ENCODE results near the gene RAPGEF1.

Gene RAPGEF1

GRCh38 chr9:131545786-131546335, 194.0 kb downstream of the RAPGEF1 start:
- DNase-seq, result no peak

GRCh38 chr9:131545003-131545785, 194.7 kb downstream of the RAPGEF1 start, which contains the start of gene PRRT1B:
TSS of gene PRRT1B (plus strand) at chr9:131545523. CDS start at chr9:131545616, 93 bp downstream.
- DNase-seq, result no peak

- no peak for DNase-seq
Measured at GRCh38 chr9:131543141-131543540, 196.7 kb downstream of the RAPGEF1 start.

- no peak for DNase-seq
Measured at GRCh38 chr9:131539223-131539923, 200.5 kb downstream of the RAPGEF1 start.

- DNase-seq, result no peak
Measured at GRCh38 chr9:131537946-131538345, 201.9 kb downstream of the RAPGEF1 start.

GRCh38 chr9:131534721-131535237, 205.1 kb downstream of the RAPGEF1 start:
- DNase-seq, result no peak

- no peak for DNase-seq
Measured at GRCh38 chr9:131530920-131531832, 208.7 kb downstream of the RAPGEF1 start, which contains the start of gene UCK1. TSS of gene UCK1 (minus strand) at chr9:131531263. CDS start at chr9:131531174, 89 bp downstream.

GRCh38 chr9:131530546-131530919, 209.3 kb downstream of the RAPGEF1 start:
- DNase-seq, result no peak

GRCh38 chr9:131529597-131530545, 210.0 kb downstream of the RAPGEF1 start:
- no peak for DNase-seq

GRCh38 chr9:131528886-131529505, 210.9 kb downstream of the RAPGEF1 start:
- no peak for DNase-seq

GRCh38 chr9:131528186-131528585, 211.7 kb downstream of the RAPGEF1 start:
- no peak for DNase-seq
